ENCODE results near the gene PRRG3. TPM values are rescaled to one million over a fixed set of nuclear protein-coding genes. Genes with fewer than 3 reads are reported as not detected.

The PRRG3 gene
- polyA plus RNA-seq, 3 donors = 4.8 to 9.9 (median 8.4) TPM

DNA sequence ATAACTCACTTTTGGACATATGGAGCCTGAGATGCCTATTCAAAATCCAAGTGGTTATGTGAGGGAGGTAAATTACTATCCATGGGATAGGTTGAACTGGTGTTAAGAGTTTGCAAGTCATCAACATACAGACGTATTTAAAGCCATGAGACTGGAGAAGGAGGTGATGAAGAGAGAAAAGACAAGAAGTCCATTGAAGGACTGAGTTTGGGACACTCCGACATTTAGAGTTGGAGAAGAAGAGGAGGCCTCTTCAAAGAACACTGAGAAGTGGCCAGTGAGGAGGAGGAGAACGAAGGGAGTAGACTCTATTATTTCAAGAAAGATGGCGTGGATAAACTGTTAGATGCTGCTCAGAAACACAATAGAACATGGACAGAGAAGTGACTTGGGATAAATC lies 39.2 kb downstream of the PRRG3 start, which contains the start of gene CNGA2:
Gene CNGA2, plus strand, starts transcription at position 301 of the 400 bp plus-strand sequence. CDS start 3,738 bp downstream, outside the sequence.
- no peak for DNase-seq (ENCODE audit: extremely low read depth in 1 of 11, low read depth in 9 of 11, low spot score in 4 of 11)

DNA sequence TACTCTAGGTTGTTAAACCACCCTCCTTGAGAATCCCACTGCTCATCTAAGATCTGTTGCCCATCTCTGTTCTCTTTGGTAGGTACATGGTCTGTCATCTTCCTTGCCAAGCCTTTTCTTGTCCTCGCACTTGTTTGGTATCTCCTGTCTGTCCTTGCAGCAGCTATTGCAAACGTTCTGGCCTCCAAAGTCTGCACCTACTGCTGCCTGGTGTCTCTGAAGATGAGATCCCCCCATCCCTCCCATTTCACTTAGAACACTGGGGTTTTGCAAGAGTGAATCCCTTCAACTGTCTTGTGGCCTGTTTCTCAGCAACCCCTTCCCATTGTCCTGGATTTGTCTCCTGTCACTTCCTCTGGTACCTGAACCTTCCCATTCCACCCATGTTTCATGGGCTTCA lies 40.0 kb downstream of the PRRG3 start:
- no peak for DNase-seq (ENCODE audit: extremely low read depth in 1 of 11, low read depth in 9 of 11, low spot score in 4 of 11)

DNA sequence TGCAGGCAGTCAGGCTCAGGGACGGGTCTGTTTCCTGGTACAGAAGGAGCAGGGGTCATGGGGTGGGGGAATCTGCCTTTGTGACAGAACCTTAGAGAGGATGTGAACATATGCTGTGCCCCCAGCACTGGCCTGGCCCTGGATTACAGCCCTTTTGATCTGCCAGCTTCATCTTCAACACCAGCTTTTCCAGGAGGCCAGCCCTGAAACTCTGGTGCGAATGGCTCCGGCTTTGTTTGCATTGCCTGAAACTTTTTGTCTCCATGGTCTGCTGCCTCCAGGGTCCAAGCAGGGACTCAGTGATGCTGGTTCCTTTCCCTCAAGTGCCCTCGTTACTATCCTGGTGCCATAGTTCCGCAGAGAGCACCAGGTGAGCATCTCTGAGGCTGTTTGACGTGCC lies 41.4 kb downstream of the PRRG3 start:
- no peak for DNase-seq (ENCODE audit: extremely low read depth in 1 of 11, low read depth in 9 of 11, low spot score in 4 of 11)

DNA sequence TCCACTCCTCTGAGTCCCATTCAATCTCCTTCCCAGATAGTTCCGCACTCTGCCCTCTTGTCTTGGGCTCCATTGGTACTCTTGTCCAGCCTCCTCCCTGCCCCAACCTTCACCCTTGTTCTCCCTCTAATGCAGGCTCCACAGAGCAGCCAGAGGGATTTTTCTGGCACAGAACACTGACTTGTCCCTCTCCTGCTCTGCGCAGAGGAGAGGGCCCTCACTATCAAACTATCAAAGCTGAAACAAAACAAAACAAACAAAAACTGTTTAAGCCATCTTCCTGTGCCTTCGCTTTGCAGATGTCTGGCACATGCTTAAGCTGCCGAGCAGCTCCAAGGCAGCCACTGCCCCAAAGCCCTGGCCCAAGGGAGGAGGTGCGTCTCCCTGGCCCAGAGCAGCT lies 42.2 kb downstream of the PRRG3 start:
- DNase-seq (ENCODE audit: extremely low read depth in 1 of 11, low read depth in 9 of 11, low spot score in 4 of 11) = no peak

DNA sequence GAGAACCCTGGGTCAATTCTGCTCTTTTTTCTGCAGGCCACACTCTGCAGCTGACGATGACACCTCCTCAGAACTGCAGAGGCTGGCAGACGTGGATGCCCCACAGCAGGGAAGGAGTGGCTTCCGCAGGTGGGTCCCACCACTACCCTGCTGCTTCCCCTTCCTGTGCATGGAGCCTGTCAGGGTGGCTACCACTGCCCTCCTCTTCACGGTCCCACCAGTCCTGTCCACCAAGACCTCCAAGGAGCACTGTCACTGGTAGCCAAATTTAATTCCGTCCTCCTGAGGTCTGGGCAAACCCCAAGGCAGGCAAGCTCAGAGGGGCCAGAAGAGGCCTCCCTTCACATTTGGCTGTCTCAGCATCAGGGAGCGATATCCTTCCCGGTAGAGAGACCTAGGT lies 43.5 kb downstream of the PRRG3 start:
- DNase-seq (ENCODE audit: extremely low read depth in 1 of 11, low read depth in 9 of 11, low spot score in 4 of 11) = no peak

DNA sequence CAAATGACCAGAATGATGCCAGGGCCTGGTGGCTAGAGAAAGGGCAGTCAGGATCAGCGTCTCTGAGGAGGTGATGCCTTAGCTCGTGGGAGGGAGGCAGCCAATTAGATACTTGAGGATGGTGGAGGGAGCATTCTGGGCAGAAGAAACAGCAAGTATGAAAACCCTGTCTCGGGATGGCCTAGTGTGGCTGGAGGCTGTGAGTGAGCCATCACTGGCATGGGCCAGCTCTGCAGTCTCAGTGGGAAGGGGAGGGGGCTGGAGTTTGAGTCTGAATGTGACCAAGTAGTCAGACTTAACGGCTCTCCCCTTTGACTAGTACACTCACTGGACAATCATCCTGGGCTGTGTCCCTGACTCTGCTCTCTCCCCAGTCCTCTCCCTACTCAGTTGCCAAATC lies 46.3 kb downstream of the PRRG3 start:
- DNase-seq (ENCODE audit: extremely low read depth in 1 of 11, low read depth in 9 of 11, low spot score in 4 of 11) = no peak

DNA sequence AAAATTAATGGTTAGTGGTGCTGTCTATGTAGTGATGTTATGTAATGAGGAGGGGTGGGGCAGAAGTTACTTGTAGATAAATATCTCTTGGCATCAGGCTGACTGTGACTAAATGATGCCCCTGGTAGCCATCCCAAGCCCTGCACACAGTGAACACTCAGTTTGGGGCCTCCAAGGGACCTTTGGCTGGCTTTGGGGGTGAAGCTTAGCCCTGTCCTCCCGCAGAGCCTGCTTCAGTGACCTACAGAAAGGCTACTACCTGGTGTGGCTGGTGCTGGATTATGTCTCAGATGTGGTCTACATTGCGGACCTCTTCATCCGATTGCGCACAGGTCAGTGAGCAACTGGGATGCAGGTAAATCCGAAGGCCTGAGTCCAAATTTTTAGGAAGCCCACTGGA lies 47.1 kb downstream of the PRRG3 start:
- no peak for DNase-seq (ENCODE audit: extremely low read depth in 1 of 11, low read depth in 9 of 11, low spot score in 4 of 11)

DNA sequence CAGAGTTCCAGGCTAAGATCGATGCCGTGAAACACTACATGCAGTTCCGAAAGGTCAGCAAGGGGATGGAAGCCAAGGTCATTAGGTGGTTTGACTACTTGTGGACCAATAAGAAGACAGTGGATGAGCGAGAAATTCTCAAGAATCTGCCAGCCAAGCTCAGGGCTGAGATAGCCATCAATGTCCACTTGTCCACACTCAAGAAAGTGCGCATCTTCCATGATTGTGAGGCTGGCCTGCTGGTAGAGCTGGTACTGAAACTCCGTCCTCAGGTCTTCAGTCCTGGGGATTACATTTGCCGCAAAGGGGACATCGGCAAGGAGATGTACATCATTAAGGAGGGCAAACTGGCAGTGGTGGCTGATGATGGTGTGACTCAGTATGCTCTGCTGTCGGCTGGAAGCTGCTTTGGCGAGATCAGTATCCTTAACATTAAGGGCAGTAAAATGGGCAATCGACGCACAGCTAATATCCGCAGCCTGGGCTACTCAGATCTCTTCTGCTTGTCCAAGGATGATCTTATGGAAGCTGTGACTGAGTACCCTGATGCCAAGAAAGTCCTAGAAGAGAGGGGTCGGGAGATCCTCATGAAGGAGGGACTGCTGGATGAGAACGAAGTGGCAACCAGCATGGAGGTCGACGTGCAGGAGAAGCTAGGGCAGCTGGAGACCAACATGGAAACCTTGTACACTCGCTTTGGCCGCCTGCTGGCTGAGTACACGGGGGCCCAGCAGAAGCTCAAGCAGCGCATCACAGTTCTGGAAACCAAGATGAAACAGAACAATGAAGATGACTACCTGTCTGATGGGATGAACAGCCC lies 48.6 kb downstream of the PRRG3 start:
- DNase-seq (ENCODE audit: extremely low read depth in 1 of 11, low read depth in 9 of 11, low spot score in 4 of 11) = no peak

DNA sequence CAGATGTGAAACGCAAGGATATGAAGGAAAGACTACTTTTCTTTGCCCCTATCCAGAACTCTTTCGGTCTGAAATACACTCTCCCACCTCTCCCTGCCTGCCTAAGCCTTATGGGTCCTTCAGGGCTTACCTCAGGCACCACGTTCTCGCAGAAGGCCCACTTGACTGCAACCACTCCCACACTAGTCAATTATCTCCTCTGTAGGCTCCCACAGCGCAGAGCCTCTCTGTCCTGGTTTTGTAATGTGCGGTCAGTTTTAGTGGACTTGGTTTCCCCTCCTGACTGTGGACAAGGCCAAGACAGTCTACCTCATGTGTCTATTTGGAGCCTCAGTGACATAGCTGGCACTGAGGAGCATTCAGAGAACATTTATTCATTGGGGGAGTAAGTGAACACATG lies 50.4 kb downstream of the PRRG3 start:
- DNase-seq (ENCODE audit: extremely low read depth in 1 of 11, low read depth in 9 of 11, low spot score in 4 of 11) = no peak

DNA sequence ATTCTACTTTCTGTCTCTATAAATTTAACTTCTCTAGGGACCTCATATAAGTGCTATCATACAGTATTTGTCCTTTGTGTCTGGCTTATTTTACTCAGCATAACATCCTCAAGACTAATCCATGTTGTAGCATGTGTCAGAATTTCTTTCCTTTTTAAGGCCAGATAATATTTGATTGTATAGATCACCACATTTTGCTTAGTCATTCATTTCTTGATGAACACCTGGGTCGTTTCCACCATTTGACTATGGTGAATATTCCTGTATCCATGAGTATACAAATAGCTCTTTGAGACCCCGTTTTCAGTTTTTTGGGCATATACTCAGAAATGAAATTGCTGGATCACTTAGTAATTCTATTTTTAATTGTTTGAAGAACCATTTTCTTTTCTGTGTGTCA lies 51.2 kb downstream of the PRRG3 start:
- DNase-seq (ENCODE audit: extremely low read depth in 1 of 11, low read depth in 9 of 11, low spot score in 4 of 11) = no peak

DNA sequence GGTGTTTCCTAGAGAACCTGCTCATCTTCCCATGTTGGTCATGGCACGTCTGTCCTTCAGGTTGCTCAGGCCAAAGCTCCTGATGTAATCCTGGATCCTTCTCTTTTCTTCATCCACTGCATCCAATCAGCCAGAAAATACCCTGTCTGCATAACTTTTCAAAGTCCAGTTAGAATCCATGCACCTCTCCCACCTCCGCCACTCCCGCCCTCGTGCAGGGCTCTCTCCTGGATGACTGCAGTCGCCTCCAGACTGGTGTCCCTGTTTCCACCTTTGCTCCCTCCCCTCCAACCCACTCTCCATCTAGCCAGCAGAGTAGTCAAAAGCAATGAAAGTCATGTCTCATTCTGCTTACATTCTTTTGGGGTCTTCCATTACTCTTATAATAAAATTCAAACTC lies 55.3 kb downstream of the PRRG3 start:
- DNase-seq (ENCODE audit: extremely low read depth in 1 of 11, low read depth in 9 of 11, low spot score in 4 of 11) = no peak

DNA sequence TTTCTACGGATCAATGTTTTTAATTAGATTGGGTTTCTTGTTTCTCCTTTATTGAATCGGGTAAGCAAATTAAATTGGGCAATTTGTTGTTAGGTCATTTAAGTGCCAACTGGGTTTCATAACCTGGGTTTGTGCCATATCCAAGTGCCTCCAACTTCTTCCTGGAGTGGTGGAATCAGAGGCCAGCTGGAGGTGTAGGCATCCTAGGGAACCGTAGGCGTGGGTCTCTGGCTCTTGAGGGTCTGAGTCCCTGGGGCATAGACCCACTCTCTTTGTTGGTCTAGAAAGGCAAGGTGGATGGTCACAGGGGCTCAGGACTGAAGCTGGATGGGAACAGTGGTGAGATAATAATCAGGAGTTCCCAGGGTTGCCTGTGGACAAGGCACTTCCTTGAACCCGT lies 57.6 kb downstream of the PRRG3 start:
- DNase-seq (ENCODE audit: extremely low read depth in 1 of 11, low read depth in 9 of 11, low spot score in 4 of 11) = no peak

DNA sequence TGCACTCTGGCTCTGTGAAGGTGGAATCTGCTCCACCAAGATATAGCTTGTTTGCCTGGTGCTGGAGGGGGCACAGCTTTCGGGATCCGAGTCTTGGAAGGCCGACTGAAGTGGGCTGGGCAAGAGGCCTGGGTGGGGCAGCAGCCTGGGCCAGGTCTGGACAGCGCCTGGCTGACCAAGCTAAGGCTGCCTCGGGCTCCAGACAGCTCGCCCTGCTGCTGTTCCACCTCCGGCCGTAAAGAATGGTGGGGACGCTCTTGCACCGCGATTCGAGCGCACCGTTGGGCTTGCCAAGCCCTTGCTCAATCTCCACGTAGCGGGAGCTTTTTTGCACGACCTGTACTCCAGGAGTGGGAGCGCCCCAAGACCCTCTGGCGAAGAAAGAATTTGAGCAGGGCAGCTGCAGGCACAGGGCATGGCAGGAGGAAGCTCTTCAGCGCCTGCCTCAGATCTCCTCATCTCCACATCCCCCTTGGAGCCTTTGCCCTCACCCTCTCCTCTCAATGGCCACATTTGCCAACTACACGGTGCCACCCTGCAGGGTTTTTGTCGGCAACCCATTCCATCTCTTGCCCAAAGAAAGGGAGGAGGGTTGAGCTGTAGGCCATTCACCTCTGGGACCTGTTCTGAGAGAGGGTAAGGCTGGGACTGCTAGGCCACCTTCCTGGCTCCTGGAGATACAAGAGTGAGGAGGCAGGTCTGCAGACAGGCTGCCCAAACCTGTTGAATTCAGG lies 58.2 kb downstream of the PRRG3 start:
- peak in 5 of 11 donors; percentile 12 to 30 (median 24) for DNase-seq (ENCODE audit: extremely low read depth in 1 of 11, low read depth in 9 of 11, low spot score in 4 of 11)

DNA sequence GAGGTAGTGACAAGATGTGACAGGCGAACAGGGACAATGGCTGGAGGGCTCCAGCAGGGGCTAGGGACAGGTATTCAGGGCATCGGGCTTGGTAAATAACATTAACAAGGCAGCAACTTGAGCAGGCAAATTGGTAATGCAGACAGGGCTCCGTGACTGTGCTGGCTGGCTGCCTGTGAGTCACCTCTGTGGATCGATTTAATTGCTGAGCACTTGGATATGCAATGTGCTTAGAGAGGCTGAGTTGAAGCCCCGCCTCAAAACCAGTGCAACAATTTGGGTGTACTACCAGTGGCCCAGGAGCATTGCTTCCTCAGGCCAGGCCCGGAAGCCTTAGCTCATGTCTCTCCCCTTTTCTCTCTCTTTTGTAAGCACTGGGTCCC lies 58.8 kb downstream of the PRRG3 start:
- DNase-seq (ENCODE audit: extremely low read depth in 1 of 11, low read depth in 9 of 11, low spot score in 4 of 11) = no peak

DNA sequence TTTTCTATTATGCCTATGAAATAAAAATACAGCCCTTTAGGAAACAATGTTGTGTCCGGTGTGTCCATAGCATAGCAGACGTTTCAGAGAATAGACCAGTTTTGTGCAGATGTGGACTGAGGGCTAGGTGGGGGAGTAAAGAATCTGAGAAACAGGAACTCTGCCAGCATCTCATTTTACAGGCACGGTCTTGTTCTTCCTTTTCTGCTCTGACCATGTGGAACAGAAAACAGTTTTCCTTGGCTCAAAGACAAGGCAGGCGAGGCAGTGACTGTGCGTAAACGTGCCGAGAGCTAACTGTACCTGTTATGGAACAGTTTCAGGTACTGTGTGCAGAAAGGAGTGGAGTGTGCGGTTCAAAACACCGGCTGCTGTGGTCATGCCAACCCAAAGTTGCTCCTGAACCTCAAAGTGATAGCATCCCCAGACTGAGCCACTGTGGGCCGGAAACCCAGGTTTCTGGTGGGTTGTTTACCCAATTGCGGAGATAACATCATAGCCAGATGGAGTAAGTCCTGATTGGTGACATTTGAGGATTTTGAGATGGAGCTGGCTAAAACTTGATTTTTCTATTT lies 59.5 kb downstream of the PRRG3 start:
- DNase-seq (ENCODE audit: extremely low read depth in 1 of 11, low read depth in 9 of 11, low spot score in 4 of 11) = peak in 1 of 11 donors; percentile 3

Other genes with a start within 250 kb of the PRRG3 start
- gene PASD1, start 131.8 kb upstream of the PRRG3 start, polyA plus RNA-seq (ENCODE audit: insufficient read length in 3 of 3) = not detected
- gene FATE1, start 20.6 kb downstream of the PRRG3 start, polyA plus RNA-seq (ENCODE audit: insufficient read length in 3 of 3) = under 1 TPM in 1 of 3 donors, not detected in 2; 0.57 TPM
- not detected for gene CNGA2, start 39.3 kb downstream of the PRRG3 start, polyA plus RNA-seq (ENCODE audit: insufficient read length in 3 of 3)
- gene MAGEA4, start 217.4 kb downstream of the PRRG3 start, polyA plus RNA-seq (ENCODE audit: insufficient read length in 3 of 3) = not detected